GM12878 (cell line): ENCODE measurements around the gene COL1A2. TPM values are rescaled to one million over a fixed set of nuclear protein-coding genes. Genes with fewer than 3 reads are reported as not detected.

Source experiments
- ATAC-seq: fragments of 200-7000 bp; cut with Tn5 transposase; 3 replicates; pipeline ENCODE4 v1.9.1; 2020; ENCODE audit warnings: mild to moderate bottlenecking, moderate library complexity
- BruUV-seq: library from RNA; stranded (reverse); fragments of 400-500 nt; replicated peaks from 2 replicates; lab custom pipeline; 2021; lab: Mats Ljungman, UMichigan
- CTCF ChIA-PET: fragments of 300-600 bp; sonication (Branson Sonifier 250); formaldehyde crosslinking; extraction: SDS; loops from one replicate; lab custom pipeline; 2021; ENCODE audit warnings: inconsistent platforms; lab: Yijun Ruan, JAX
- POLR2A ChIA-PET: fragments of 350-600 bp; formaldehyde crosslinking; extraction: SDS; loops from one replicate; lab custom pipeline; 2021; ENCODE audit warnings: inconsistent platforms; lab: Charles Lee
- RAD21 ChIA-PET: fragments of 300-600 bp; sonication (Branson Sonifier 250); formaldehyde crosslinking; loops from one replicate; lab custom pipeline; 2023; ENCODE audit warnings: antibody characterized with exemption; ENCODE audit not compliant: unreplicated experiment; lab: Charles Lee
- SMC1A ChIA-PET: fragments of 300-600 bp; sonication (Branson Sonifier 250); formaldehyde crosslinking; loops from one replicate; lab custom pipeline; 2023; ENCODE audit not compliant: unreplicated experiment, uncharacterized antibody; lab: Charles Lee
- DNase-seq: peaks from one replicate; pipeline ENCODE4 v3.0.0-alpha.2; 2011; ENCODE audit warnings: low read depth, low spot score
- FAIRE-seq: peaks from 3 replicates; lab custom pipeline; 2011; peaks lifted over from hg19 to GRCh38; lab: Jason Lieb, UNC
- H2AFZ ChIP-seq: 2 replicates; pipeline ENCODE4 v1.6.0; 2011; ENCODE audit warnings: low read depth, low read length, control low read depth; ENCODE audit not compliant: control insufficient read depth
- H3K27ac ChIP-seq: 2 replicates; pipeline ENCODE4 v1.5.1; 2011; ENCODE audit warnings: control low read depth; ENCODE audit not compliant: control insufficient read depth, insufficient read depth
- H3K27me3 ChIP-seq, 2 experiments: replicated peaks in 1 of 2; 2 replicates each; pipeline versions ENCODE4 v1.6.0 to v1.6.1; 2011; ENCODE audit warnings: low read length in 1 of 2; ENCODE audit not compliant: control insufficient read depth in 2 of 2, insufficient read depth in 2 of 2
- H3K36me3 ChIP-seq, 2 experiments: 2 replicates each; pipeline ENCODE4 v1.5.1; 2011; ENCODE audit warnings: low read length in 1 of 2; ENCODE audit not compliant: control insufficient read depth in 2 of 2, insufficient read depth in 2 of 2
- H3K4me1 ChIP-seq: 2 replicates; pipeline ENCODE4 v1.6.1; 2011; ENCODE audit warnings: mild to moderate bottlenecking, low read length, moderate library complexity, mixed read lengths; ENCODE audit not compliant: control insufficient read depth, insufficient read depth
- H3K4me2 ChIP-seq: 2 replicates; pipeline ENCODE4 v1.6.0; 2011; ENCODE audit warnings: control low read depth; ENCODE audit not compliant: control insufficient read depth, insufficient read depth
- H3K4me3 ChIP-seq: fragments of 200-600 bp; sonication (generic); 2 replicates; pipeline ENCODE4 v1.5.1; 2016
- H3K79me2 ChIP-seq: 2 replicates; pipeline ENCODE4 v1.6.0; 2011; ENCODE audit warnings: low read length; ENCODE audit not compliant: control insufficient read depth, insufficient read depth
- H3K9ac ChIP-seq: 2 replicates; pipeline ENCODE4 v1.8.0; 2011; ENCODE audit warnings: low read length, control low read depth, mixed read lengths; ENCODE audit not compliant: control insufficient read depth, insufficient read depth
- H3K9me3 ChIP-seq: replicated peaks from 3 replicates; pipeline ENCODE4 v1.5.1; 2011; ENCODE audit warnings: mild to moderate bottlenecking, low read length; ENCODE audit not compliant: control insufficient read depth, insufficient read depth
- H4K20me1 ChIP-seq: 2 replicates; pipeline ENCODE4 v1.6.0; 2011; ENCODE audit not compliant: control insufficient read depth, insufficient read depth
- BMI1 ChIP-seq: fragments of 450-650 bp; IDR thresholded peaks from 2 replicates; pipeline ENCODE4 v1.6.1; 2016; ENCODE audit warnings: mild to moderate bottlenecking, moderate library complexity, borderline replicate concordance
- CREM ChIP-seq: IDR thresholded peaks from 2 replicates; pipeline ENCODE4 v1.6.1; 2014; ENCODE audit warnings: antibody characterized with exemption, low read depth
- KDM1A ChIP-seq: fragments of 200-600 bp; sonication (generic); IDR thresholded peaks from 2 replicates; pipeline ENCODE4 v1.6.1; 2016; ENCODE audit warnings: borderline replicate concordance
- MAX ChIP-seq: IDR thresholded peaks from 2 replicates; pipeline ENCODE4 v1.6.1; 2012; ENCODE audit warnings: low read depth, low read length, improper control_type of control experiment
- MYC ChIP-seq: IDR thresholded peaks from 2 replicates; pipeline ENCODE4 v1.6.1; 2011; ENCODE audit warnings: mild to moderate bottlenecking, low read length, moderate library complexity, inconsistent platforms; ENCODE audit not compliant: insufficient read depth, insufficient replicate concordance, insufficient read length, severe bottlenecking
- NKRF ChIP-seq: fragments of 450-650 bp; conservative IDR thresholded peaks from 2 replicates; pipeline ENCODE4 v1.6.1; 2017; ENCODE audit warnings: mild to moderate bottlenecking, moderate library complexity
- PRDM15 ChIP-seq: fragments of 450-650 bp; formaldehyde crosslinking; IDR thresholded peaks from 2 replicates; pipeline ENCODE4 v1.4.0; 2020; ENCODE audit warnings: mild to moderate bottlenecking, moderate library complexity
- SMAD5 ChIP-seq: IDR thresholded peaks from 2 replicates; pipeline ENCODE4 v1.6.1; 2016; ENCODE audit warnings: antibody characterized with exemption, low read depth
- SPI1 ChIP-seq: IDR thresholded peaks from 2 replicates; pipeline ENCODE4 v1.6.1; 2011; ENCODE audit warnings: low read depth, mild to moderate bottlenecking, low read length, moderate library complexity, borderline replicate concordance; ENCODE audit not compliant: insufficient read depth
- STAT3 ChIP-seq: IDR thresholded peaks from 2 replicates; pipeline ENCODE4 v1.6.1; 2011; ENCODE audit warnings: low read depth, low read length, improper control_type of control experiment
- TARDBP ChIP-seq: IDR thresholded peaks from 2 replicates; pipeline ENCODE4 v1.6.1; 2016; ENCODE audit warnings: borderline replicate concordance
- TBL1XR1 ChIP-seq: IDR thresholded peaks from 2 replicates; pipeline ENCODE4 v1.6.1; 2012; ENCODE audit warnings: low read depth, low read length, improper control_type of control experiment
- WGBS: methylation state at CpG from one replicate; pipeline ENCODE4 v1.1.6; 2016; ENCODE audit warnings: low lambda C conversion rate; ENCODE audit not compliant: insufficient replicate concordance, insufficient coverage; ENCODE audit errors: missing lambda C conversion rate; 5-methylcytosine and 5-hydroxymethylcytosine counted together
- in situ Hi-C: fragments of 300-500 bp; cut with MboI; formaldehyde crosslinking; loops from 9 replicates; pipeline ENCODE4 v1.14.3; 2018; ENCODE audit warnings: mixed read lengths
- intact Hi-C: fragments of 100-400 bp; cut with micrococcal nuclease; formaldehyde crosslinking; loops from one replicate; pipeline ENCODE4 v1.14.2; 2022; ENCODE audit not compliant: unreplicated experiment
- polyA plus RNA-seq, 11 experiments: library from polyadenylated mRNA; depleted of rRNA in 4 of 11; unstranded in 6 of 11; stranded (reverse) in 5 of 11; fragments of >200 nt; fragmentation: Nextera tagmentation in 4 of 11; fragmentation: Illumina TruSeq in 1 of 11; extraction: Ambion mirVana in 4 of 11; extraction: Trizol in 1 of 11; gene quantifications; 1 replicate in 1 of 11; 2 replicates in 10 of 11; pipeline versions ENCODE4 v1.2.1 to v1.2.3, GENCODE V29; 2011 to 2016; ENCODE audit warnings: inconsistent platforms in 2 of 11, missing spikeins in 2 of 11, low read depth in 1 of 11
- total RNA-seq, 4 experiments: library from RNA; depleted of rRNA in 3 of 4; stranded (reverse); fragments of >200 nt in 3 of 4; fragmentation: Illumina TruSeq in 1 of 4; extraction: Trizol in 1 of 4; gene quantifications; 2 replicates each; pipeline versions ENCODE4 v1.2.1 to v1.2.3, GENCODE V29; 2013 to 2021

The COL1A2 gene
- total and polyA plus RNA-seq, 10 of the 15 experiments (the other 5 are each of a cell fraction or from before 2014, with no cell fraction given), result 0.03 to 2.5 (median 0.76) TPM; not detected in 4

GRCh38 chr7:94352887-94353286 is 41.8 kb upstream of the COL1A2 start:
- Histone ChIP-seq H3K4me2 (no peak overlapping the region), H3K27ac (no peak overlapping the region), H3K79me2 (no peaks in the 10 kb centered on the region), H4K20me1 (no peaks in the 10 kb centered on the region), H3K36me3 (no peaks in the 10 kb centered on the region), H3K9me3 (no peaks in the 10 kb centered on the region), H3K4me1 (no peaks in the 10 kb centered on the region), H3K27me3 (no peaks in the 10 kb centered on the region), H2AFZ (no peak overlapping the region), H3K9ac (no peak overlapping the region), H3K4me3 (no peak overlapping the region)
- no peak for FAIRE-seq
- no peak for DNase-seq
- intact Hi-C loops, result no loop called here
- ChIA-PET SMC1A (no interaction called here), RAD21 (no interaction called here), POLR2A (no interaction called here), CTCF (interaction anchor here (1.1 kb wide), 1 partner anchor 42 kb away, joined by 3 read pairs; the partner anchor contains the start of gene COL1A2)
- TF ChIP-seq BMI1 (no peak), MAX (no peak), MYC (no peak), SPI1 (peak; percentile 85), KDM1A (no peak), STAT3 (no peak), CREM (no peak), SMAD5 (no peak)
- BruUV-seq, result no TSS peak
- in situ Hi-C loops, result no loop called here
- peak; percentile 41 for ATAC-seq
- WGBS, result 2% methylated on average over 7 of the region's 7 CpGs

GRCh38 chr7:94354953-94355352 is 39.7 kb upstream of the COL1A2 start:
- RAD21 ChIA-PET, result no interaction called here
- Histone ChIP-seq H3K79me2 (no peaks in the 10 kb centered on the region), H3K9me3 (no peaks in the 10 kb centered on the region), H3K4me1 (no peaks in the 10 kb centered on the region), H3K36me3 (no peaks in the 10 kb centered on the region), H3K4me3 (no peak overlapping the region), H4K20me1 (no peaks in the 10 kb centered on the region), H2AFZ (no peak overlapping the region), H3K27me3 (no peaks in the 10 kb centered on the region), H3K9ac (no peak overlapping the region), H3K4me2 (no peak overlapping the region), H3K27ac (no peak overlapping the region)
- intact Hi-C loops (no loop called here), in situ Hi-C loops (no loop called here)
- DNase-seq, result no peak
- CTCF ChIA-PET, result no interaction called here
- no TSS peak for BruUV-seq
- SMC1A ChIA-PET, result no interaction called here
- no peak for FAIRE-seq
- no peak for ATAC-seq
- POLR2A ChIA-PET, result no interaction called here
- TF ChIP-seq NKRF (no peak), TARDBP (no peak), TBL1XR1 (no peak), PRDM15 (no peak)
